Fibroblast of gingiva (primary cell): Measurements from ENCODE around the gene CFAP157.
A peak's percentile ranks its signal among the peaks of the same experiment; 100 is the strongest.
"Not testable (repeated sequence)": the region's sequence is repeated elsewhere in the genome, so short reads cannot be mapped to it uniquely, and the experiment has no call there.

ENCODE experiments used
- DNase-seq: peaks from one replicate; pipeline ENCODE4 v3.0.0-alpha.2; 2011; ENCODE audit warnings: low read depth

The CFAP157 gene

DNA sequence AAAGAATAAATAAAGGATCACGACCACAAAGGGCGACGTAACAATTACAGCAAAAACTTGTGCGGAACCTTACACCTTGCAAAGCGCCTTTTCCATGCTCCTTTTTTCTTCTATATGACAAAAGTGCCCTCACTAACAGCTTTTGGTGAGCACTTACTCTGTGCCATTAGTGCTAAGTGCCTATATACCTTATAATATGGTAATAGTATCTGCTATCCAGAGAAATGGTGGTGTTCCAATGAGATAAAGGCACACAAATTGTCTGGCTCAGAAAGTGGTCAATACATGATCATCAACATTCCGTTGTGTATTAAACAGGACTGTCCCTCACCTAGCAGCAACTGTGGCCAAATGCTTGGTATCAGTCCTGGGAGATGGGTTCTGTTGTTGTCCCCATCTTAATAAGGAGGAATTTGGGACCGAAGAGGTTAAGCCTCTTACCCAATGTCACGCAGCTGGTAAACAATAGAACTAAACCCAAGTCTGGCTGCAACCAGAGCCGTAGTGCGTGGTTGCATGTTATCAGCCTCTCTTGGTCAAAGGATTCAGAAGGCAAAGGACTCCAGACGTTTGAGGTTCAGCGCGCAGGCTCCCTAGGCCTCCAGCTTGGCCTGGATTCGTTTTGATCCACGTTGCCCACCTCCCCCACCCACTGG is 28.9 kb downstream of the CFAP157 start:
- no peak for DNase-seq

DNA sequence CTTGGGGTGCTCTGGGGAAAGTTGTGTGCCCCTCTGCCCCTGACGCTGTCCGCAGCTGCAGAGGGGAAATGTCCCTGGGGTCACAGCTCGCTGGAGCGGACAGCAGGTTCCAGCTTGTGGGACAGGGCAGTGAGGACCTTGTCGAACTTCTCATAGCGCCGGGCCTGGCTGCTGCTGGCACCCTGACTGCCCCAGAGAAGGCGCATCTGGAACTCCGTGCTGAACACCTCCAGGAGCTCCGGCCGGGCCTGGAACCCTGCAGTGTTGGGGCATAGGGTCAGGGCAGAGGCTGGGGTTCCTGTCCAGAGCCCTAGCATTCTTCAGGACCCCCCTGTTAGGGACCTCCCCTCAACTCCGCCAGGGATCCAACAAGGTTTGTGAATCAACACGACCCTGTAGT is 31.9 kb downstream of the CFAP157 start:
- DNase-seq, result no peak

DNA sequence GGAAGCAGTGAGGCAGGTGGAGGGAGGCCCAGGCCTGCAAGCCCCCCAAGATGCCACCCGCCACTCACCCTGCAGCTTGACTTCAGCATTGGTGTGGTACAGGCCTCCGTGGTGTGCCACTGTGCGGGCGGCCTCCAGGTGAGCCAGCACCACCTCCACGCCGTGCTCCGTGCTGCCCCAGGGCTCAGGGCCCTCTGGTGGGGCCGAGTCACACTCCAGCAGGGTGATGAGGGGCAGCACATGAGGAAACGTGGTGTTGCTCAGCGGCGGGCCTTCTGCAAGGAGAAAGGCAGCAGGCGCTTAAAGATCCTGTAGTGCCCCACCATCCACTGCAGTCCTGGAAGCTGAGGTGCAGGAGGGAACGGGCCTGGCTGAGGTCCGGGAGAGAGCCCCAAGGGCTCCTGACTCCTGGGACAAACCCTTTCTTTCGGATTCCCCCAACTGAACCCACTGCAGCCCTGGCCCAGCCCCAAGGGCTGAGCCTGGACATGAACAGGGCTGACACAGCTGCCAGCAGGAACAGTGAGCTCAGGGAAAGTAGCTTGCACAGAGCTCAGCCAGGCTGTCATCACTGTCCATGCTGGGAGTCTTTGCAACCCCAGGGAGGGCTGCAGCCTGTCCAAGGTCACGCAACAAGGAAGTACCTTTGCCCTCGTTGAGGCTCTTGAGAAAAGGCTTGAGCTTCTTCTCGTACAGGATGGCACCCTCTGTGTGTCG is 33.0 kb downstream of the CFAP157 start:
- DNase-seq, result peak; percentile 13

DNA sequence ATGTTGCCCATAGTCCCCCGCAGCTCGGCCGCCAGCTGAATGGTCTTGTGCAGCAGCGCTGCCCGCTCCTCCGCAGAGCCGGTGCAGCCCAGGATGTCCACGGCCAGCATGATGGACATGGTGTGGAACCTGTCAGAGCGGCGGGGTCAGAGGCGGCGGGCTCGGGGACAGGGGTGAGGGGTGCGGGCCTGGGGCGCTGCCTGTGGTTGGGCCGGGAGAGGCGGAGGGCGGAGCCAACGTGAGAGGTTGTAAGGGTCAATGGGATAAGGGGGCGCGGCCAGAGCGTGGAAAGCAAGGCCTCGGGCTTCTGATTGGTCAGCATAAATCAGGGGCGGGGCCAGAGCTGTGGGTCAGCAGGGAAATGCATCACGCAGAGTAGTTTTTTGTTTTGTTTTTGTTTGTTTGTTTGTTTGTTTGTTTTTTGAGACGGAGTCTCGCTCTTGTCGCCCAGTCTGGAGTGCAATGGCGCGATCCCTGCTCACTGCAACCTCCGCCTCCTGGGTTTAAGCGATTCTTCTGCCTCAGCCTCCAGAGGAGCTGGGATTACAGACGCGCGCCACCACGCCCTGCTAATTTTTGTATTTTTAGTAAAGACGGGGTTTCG is 35.1 kb downstream of the CFAP157 start:
- peak; percentile 74 for DNase-seq

DNA sequence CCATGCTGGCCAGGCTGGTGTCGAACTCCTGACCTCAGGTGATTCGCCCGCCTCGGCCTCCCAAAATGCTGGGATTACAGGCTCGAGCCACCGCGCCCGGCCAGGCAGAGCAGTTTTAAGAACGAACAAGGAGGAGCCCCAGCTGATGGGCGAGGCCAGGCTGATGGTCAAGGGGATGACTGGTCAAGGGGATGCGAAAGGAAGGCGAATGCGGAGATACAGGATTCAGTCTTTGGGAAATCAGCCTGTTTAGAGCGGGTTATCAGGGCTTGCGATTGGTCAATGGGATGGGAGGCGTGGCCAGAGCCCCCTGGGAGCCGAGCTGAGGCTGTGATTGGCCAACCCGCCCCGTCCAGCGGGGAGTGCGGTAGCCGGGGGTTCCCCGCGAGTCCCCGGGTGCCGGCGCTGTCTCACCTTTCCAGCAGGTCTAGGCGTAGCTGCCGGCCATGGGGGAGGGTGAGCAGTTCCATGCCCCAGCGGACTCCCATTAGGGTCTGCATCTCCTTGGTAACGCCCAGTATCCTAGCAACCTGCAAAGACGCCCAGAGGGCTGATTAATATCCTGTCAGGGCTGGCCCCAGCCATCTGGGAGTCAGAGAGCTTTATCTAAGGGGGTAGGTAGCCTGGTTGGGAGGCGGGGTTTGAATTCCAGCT is 35.8 kb downstream of the CFAP157 start:
- DNase-seq, result peak; percentile 71

DNA sequence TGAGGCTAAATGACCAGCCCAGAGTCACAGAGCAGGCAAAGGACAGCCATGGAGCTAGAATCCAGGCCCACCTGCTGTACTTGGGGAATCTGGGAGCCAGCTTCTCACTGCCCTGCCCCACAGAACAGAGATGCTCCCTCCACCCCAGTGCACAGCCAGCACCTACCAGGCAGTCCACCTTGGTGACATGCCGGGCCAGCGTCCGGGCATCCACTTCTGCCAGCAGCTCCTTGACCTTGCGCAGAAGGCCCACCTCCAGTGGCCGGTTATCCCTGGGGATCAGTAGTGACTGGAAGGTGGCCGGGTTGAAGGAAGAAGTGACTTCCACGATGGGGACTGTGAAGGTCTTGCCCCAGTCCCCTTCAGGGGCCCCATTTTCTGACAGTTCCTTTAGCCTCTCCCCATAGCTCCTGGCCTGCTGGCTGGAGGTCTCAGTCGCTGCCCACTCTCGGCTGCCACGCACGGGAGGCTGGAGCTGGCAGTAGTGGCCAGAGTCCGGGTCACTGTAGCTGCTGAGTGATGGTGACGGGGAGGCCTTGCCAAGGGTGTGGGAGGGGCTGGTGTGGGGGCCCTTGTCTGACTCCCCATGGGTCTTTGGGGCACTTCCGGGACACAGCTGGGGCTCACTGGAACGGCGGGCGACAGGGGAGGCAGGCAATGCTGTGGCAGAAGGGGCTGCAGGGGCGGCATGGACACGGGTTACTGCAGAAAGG is 37.8 kb downstream of the CFAP157 start:
- DNase-seq, result no peak

DNA sequence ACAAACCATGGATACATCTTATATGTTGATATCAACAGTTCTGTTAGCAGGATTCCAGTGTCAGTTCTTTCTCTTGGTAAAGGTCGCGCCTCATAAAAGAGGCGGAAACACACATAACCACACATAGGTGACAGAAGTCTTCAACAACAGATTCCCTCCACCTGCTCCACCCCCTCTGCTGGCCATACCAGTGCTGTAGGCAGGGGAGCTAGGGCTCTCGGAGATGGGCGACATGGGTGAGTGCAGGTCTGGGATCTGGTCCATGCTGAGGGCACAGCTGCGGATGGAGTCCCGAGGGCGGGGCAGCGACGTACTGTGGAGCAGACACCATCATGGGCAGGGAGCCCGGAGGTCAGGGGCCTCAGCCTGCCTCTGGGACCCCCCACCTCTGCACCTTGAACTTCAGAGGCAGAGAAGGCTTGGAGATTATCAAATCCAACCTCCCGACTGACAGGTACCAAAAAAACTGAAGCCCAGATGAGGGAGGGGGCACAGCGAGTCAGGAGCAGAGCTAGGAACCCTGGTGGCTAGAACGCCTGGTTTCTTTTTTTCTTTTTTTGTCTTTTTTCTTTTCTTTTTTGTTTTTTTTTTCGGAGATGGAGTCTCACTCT is 40.3 kb downstream of the CFAP157 start:
- no peak for DNase-seq

DNA sequence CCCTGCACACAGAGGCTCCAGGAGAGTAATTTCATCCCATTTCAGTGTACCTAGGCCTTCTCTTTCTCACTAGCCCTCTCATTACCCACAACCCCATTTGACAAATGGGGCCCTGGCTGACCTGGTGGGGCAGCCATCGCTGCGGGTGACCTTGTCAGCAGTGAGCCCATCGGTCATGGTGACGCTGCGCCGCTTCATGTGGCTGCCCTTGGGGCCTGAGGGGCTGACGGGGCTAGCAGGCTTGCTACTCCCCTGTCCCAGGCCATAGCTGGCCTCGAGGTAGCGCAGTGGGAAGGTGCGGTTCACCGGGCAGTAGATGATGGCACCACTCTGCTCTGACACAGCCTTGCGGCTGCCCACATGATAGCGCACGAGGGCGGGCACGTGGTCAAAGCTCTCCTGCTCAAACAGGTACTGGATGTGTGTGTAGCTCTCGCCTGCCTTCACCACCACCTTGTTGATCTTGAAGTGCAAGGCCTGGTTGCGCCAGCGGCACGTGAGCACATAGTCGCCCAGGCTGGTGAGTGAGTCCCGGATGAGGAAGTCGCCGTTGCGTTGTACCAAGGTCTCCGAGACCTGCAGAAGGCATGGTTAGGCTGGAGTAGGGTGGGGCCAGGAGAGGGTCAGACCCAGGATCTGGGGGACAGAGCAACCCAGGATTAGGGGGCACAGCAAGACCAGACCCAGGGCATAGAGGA is 42.5 kb downstream of the CFAP157 start:
- DNase-seq, result no peak

DNA sequence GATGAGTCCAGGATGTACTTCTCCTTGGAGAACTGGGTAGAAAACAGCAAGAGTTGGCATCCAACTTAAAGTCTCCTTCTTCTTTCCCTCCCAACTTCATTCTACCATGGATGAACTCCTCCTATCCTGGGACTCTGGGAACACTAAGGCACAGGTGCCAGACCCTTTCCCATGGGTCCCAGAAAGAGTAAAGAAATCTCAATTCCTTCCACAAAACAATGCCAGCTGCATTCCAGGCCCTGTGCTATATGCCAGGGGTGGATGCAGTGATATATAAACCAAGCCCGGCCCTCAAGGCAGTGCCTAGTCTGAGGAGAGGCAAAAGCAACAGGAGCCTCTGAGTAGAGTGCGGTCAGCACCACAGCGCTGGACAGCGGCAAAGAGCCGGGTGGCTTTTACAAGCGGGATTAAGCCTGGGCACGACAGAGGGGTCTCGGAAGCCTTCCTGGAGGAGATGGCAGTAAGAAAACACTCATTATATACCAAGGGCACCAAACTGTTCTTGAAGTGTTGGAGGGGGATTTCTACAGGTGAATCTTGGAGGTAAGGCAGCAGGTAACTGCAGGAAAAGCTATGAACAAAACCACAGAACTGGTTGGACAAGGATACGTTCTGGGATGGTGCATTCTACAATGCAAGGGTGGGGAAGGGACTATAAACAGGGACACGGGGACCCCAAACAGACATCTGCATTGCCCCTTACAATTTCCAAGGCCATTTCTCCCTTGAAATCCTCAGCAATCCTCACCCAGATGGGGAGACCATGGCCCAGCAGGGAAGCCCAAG is 44.7 kb downstream of the CFAP157 start:
- DNase-seq, result no peak

DNA sequence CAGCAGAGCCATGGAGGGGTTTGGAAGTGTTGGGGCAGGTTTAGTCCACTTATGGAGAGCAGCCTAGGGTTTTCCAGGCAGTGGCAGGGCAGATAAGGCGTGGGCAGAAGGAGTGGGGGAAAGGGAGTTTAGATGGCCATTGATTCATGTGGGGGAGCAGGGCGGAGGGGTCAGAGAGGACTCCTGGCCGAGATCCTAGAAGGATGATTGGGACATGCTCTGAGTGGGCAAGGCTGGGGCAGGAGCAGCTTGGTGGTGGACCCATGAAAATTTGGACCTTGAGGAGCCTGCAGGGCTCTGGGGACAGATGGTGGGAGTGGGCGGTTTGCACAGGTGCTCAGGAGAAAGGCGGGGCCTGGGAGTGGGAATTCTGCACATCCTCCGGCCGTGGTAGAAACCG is 46.4 kb downstream of the CFAP157 start:
- no peak for DNase-seq

DNA sequence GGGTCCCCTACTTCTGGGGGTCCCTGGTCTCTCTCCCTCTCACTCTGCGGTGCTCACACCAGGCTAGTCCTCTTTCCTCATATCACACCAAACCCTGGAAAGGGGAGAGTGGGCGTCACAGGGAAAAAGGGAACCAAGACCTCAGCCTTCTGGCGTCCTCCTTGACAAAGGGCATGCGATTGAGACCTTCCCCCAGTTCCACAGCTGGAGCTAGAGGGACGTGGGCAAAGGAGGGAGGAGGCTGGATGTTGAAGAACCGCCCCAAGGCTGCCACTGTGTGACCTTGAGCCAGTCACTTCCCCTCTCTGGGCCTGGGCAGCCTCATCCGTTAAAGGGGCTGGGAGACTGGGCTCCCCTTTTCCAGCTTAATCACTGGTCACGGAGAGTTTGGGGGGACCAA is 46.8 kb downstream of the CFAP157 start:
- no peak for DNase-seq

DNA sequence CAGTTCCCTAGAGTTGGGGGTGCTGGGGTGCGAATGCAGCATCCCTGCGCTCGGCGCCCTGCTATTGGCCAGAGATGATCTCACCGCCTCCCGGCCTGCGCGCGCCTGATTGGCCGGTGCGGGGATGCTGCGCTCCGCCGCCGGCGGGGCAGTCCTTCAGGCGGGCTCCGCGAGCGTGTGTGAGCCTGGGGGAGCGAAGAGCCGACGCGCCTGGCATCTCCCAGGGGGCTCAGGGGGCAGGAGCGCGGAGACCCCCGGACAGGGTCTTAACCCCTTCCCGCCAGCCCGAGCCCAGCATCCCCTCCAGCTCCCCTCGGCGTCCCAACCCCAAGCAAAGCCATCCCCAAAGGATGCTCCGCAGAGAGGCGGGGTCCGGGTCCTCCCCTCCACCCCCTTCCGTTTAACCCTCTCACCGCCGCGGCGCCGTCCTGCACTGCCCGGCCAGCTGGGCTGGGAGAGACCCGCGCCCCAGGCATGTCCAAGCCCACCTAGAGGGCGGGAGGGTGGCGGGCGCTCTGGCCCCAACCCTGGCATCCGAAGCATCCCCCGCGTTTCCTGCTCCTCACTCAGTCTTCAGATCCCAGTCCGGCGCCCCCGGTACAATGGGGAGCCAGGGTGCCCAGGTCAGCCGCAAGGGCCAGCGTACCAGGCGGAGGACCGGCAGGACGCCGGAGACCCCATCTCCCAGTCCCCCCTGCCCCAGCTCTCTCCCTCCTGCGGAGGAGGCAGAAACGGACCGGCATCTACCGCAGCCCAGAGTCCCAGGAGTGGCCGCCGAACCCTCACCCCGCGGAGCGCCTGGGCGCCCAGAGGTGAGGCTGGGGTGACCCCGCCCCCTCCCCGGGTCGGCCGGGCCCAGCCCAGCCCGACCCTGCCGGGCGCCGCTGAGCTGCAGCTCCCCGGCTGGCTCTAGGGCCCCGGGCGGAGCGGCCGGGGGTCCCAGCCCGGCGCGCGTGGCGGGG is 47.6 kb downstream of the CFAP157 start:
- no peak for DNase-seq

DNA sequence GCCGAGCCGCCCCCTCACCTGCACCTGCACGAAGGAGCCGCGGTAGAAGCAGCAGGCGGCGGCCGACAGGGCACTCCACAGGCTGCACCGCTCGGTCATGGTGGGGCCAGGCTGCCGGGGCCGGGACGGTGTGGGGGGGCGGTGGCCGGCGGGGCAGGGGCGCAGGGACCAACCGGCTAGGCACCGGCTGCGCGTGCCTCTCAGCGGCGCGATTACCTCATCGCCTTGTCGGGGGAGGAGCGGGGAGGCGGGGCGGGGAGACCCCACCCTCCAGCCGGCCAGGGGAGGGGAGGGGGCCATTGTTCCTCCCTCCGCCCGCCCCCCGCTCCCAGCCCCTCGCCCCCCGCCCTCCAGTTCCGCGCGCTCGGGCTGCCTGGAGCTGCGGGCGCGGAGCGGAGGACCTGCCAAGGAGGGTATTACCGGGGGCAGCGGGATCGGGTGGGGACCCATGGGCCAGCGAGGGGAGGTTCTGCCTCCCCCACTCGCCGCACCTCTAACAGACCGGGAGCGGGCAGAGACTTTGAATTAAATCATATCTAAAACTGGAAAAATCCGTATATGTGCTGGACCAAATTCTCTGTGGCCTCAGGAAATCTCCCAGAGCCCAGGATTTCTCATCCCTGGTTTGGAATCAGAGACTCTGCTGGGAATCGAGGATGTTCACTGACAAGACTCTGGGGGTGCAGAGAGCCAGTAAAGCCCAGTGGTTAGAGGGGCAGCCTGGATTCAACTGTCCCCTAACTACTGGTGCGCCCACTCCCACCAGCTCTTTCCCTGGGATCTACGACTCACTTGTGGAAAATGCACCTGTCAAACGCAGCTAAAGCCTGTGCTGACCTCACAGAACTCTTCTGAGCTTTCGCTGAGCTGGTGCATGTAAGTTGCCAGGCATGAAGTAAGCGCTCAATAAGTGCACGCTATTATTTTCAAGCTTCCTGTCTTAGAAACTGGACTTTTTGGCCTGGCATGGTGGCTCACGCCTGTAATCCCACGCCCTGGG is 48.6 kb downstream of the CFAP157 start:
- DNase-seq, result no peak

DNA sequence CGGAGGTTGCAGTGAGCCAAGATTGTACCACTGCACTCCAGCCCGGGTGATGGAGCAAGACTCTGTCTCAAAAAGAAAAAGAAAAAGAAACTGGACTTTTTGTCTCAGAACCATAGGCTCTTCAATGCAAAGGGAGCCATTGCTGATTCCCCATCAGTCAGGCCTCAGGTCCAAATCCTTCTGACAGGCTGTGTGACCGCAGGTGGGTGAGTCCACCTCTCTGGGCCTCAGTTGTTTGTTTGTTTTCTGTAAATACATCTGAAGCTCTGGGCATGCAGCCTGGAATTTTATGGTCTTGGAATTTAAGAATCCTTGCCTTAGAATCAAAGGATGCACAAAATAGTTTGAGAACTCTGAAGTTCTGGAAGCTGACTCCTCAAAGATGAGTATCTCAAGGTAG is 49.4 kb downstream of the CFAP157 start:
- no peak for DNase-seq

DNA sequence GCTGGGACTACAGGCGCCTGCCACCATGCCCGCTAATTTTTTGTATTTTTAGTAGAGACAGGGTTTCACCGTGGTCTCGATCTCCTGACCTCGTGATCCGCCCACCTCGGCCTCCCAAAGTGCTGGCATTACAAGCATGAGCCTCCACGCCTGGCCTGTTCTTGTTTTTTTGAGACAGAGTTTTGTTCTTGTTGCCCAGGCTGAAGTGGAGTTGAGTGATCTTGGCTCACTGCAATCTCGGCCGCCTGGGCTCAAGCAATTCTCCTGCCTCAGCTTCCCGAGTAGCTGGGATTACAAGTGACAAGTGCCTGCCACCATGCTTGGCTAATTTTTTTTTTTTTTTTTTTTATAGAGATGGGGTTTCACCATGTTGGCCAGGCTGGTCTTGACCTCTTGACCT is 50.0 kb downstream of the CFAP157 start:
- DNase-seq, result not testable (repeated sequence)

DNA sequence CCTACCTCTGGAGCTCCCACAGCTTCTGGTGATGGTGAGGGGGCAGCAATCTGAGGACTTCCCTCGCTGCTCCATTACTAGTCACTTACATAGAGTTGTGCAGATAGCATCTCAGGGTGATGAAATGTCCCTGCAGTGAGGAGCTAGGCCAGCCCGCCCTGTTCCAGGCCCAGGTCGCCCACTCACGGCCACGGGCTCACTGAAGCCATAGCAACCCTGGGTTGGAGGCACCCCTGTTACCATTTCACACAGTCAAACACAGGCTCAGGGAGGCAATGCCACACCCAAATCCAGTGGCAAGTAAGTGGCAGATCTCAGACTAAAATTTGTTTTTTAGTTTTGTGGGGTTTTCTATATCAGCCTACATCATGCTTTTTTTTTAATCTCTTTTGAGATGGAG is 52.1 kb downstream of the CFAP157 start:
- no peak for DNase-seq

DNA sequence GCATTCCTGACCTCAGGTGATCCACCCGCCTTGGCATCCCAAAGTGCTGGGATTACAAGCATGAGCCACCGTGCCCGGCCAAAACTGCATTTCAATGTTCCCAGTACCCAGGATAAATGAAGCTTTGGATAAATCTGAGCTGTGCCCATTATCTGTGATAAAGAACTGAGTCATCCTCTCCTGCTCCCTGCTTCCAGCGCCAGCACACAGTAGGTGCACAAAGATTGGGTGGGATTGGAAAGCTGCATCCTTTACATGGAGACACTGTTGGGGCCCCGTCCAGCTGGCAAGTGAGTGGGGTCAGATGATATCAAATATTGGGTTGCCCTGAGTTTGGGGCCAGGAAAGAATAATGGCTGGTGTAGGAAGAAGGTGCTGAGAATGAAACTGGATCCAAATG is 54.3 kb downstream of the CFAP157 start:
- DNase-seq, result no peak

DNA sequence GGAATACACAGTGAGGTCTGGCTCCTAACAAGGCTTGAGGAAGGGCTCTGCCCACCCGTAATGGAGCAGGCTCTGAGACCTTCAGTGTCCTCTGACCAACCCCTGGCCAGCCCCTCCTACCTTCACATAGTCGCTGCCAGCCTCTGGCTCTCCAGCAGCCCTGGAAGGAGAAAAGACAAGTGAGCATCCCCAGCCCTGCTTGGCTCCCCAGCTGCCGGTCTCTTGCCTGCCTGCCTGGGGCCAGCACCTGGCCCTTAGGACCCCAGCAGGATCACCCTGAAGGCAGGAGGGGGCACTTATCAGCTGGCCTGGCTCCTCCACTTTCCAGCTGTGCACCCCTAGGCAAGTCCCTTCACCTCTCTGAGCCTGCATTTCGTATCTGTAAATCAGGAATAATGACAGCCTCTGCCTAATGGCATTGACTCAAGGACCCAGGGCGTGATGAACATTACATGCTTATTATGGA is 54.7 kb downstream of the CFAP157 start:
- no peak for DNase-seq
